HG02884 (cell line): ENCODE measurements around the gene PRKN.

Experiments
- ATAC-seq: cut with Tn5 transposase; IDR thresholded peaks from one replicate; pipeline ENCODE4 v1.9.1; 2021; ENCODE audit warnings: mild to moderate bottlenecking, moderate library complexity; ENCODE audit not compliant: unreplicated experiment

PRKN gene

DNA sequence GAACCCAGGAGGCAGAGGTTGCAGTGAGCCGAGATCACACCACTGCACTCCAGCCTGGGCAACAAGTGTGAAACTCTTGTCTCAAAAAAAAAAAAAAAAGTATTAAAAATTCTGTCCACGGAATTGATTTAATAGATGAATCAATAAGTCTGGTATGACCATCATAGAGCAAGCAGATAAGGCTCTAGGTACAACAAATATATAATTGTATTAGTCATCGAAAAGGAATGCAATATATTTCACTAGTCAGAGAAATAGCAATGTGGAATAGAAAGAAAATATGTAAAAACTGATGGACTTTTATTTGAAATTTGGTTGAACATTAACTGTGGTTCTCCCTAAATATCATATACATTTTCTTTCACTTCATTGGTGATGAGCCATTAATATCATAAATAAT, 976.9 kb downstream of the PRKN start:
- ATAC-seq = no peak

DNA sequence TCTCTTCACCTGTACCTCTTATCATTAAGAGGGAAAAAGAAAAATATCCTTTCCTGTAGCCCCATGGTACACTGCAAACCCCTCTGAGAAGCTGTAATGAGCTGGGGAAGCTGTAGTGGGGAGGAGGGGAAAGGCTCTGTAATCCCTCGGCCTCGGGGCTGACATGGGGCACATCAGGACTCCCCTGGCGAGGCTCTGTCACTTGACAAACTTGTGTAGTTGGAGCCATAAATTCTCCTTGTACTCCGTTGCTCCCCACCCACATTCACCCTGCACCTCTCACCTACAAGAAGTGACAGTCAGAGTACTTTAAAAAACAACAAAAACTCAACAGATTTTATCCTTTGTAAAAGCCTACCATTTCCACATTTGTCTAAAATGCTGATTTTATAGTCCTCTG, 978.0 kb downstream of the PRKN start:
- ATAC-seq = no peak

DNA sequence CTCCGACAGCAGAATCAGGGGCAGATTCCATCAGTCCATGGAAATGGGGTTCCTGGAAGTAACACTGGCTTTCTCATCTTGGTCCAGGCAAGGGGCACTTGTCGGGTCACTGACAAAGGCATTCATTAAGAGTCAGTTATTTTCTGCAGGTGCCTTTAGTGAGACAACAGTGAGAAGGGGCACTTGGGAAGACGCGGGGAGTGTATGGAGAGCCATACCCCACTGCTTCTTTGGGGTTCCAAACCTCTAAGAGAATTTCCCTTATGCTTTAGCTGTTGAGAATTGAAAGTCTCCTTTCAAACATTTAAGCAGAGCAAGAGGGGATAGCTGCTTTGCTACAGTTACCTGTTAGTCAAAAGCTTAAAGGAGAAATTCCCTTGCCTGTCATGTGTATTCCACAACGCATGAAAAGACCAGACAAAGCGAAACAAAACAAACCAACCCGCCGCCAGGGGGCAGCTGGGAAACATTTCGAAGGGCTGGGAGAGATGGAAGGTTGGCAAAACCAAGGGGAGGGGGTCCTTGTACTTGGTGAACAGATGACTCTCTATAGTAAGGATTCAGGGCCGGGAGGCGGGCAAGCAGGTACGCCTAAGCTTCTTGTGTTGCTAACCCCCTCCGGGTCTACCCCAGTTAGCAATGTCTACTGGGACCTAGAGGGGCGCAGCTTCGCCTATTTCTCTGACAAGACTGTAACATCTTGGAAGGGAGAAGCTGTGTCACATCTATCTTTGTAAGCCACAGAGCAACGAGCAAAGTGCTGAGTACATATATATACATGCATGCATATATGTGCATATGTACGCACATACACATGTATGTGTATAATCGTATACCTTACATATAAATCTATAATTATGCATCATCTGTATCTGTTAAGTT, 978.8 kb downstream of the PRKN start:
- no peak for ATAC-seq

DNA sequence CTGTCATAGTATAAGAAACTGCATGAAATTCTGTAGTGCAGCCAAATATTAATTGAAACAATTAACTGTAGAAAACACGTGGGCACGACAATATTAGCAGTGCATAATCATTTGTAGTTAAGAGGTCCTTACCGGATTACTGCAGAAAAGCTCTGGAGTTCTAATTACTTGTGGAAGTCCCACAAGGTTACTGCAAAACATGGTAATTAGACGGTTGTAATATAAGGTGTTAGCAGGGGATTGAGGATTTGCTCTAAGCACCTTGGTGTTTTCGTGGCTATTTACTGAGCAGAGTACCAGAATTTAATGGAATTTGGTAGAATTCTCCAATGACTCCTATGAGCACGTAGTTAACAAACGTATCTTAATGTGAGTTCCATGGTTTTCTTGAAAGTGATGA, 980.1 kb downstream of the PRKN start:
- ATAC-seq = no peak

DNA sequence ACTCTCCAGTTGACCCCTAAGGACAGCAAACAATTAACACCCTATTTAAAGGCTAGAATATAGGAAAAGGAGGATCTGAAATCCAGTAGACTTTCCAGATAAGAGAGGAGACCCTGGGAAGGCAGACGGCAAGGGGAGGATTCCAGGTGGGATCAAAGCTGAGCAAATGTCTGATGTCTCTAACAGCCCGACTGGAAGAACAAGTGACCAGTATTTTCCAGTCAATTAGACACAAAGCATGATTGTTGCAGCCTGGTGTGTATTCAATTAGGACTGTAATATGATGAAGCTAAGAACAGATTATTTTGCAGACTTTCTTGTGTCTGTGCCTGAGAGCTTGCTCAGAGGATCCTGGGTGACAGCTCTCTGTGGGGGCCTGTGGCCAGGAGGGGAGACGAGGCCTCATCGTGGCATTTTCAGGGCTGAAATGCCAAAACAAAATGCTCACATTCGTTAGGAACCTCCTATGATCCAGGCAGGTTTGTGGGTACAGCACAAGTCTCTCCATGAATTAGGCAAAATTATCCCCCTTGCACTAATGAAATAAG, 981.9 kb downstream of the PRKN start:
- ATAC-seq = no peak

DNA sequence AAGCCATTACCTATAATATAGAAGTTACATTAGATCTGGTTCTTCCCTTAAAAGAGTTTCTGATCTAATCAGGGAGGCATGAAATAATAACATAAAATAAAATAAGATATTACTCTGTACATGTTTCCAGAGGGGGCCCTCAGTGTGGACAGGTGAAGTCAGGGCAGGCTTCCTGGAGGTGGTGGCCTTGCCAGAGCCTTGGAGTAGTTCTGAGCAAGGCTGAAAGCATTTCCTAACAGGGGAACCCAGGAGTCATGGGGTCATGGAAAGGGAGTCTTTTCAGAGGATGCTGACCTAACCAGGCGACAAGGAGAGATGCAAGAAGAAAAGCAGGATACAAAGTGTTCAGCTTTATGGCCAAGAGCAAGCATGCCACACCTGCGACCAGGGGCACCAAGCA, 982.4 kb downstream of the PRKN start:
- no peak for ATAC-seq

DNA sequence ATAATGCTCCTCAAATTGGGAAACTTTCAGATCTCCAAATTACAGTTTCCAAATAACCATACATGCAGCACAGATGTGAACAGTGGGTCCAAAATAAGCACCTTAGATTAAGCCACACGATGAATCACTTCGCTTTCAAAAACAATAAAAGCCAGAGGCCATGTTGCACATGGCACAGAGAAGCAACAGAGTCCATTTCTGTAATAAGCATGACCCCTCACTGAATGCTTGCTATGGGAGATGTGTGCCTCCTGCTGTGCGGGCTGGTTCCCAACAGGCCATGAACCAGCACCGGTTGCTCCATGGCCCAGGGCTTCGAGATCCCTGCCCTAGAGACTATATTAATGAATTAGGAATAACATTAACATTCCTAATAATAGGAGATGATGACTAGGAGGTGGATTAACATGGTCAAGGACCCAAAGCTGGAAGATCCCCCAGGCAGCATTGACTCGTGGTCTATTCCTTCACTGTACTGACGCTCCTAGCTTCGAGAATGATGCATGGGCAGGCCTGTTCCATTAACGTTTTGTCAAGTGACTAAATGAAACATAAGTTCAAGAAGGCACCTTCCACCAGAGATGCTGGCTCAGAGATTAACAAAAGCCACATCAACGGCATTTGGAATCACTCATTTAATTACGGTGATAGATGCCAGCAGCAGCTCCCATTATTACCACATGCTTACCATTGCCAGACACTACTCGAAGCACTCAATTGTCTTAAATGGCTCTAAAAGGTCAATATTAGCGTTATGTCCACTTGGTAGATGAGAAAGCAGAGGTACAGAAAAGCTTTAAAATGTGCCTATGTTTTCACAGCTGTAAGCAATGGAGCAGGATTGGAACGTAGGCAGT, 983.1 kb downstream of the PRKN start:
- ATAC-seq = no peak

DNA sequence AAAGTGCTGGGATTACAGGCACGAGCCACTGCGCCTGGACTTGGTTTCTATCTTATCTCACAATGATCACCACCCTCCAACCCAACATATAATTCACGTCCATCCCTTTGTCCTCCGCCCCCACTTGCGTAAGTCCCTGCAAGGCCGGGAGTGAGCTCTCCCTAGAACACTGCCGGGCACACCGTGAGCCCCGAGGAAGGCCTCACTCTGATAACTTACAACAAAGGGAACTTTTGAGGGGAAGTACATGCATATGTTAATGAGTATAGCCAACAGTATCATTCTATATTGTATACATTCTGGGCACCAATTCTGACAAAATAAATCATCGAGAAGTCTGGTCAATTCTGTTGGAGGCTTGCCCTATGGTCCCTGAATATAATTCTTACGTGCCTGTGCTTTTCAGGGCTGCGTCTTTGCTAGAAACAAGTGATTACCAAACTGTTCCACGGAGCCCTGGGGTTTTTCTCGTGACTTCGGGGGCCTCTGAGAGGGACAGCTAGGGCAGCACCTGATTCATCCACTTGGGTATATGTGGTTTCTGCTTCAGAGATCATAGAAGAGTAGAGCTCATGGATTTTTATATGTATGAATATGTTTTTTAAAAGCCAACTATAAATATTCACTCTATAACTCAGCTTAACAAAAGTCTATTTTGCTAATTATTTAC, 983.9 kb downstream of the PRKN start:
- ATAC-seq = no peak

DNA sequence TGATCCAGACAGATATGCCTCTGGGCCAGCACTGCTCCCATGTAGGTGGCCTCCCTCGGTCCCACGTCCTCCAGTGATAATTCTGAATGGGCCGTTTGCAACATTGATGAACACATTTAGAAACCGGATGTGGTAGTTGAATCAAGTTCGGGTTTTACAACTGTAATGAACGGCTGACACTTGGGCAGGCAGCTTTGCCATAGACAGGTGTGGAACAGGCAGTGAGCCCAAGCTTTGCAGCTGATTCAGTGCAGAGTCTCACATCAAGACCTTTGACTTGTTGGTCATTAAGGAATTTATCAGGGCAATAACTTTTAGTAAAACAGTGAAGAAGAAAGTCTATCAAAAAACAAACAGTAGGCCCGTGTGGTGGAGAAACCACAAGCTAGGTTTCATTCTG, 987.1 kb downstream of the PRKN start:
- no peak for ATAC-seq

DNA sequence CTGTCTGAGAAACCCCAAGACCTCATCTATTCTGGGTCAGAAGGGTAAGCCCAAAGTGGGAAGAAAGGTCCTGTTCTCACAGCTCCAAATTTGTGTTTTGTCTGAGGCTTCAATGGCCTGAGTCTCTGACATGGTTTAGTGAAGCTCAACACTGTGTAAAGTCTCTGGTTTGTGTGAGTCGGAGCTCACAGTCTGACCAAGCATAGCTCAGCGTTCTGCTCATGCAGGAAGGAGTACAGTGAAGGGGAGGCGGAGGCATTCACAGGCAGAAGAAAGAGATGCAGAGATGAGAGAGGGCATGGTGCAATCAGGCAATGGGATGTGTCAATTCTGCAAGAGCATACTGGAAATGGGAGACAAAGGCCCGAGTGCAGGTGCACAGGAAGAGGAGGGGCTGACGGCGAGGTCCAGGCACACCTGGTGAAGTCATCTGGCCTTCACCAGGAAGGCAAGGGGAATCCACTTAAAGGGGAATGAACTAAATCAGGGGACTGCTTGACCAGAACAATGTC, 990.7 kb downstream of the PRKN start:
- no peak for ATAC-seq

DNA sequence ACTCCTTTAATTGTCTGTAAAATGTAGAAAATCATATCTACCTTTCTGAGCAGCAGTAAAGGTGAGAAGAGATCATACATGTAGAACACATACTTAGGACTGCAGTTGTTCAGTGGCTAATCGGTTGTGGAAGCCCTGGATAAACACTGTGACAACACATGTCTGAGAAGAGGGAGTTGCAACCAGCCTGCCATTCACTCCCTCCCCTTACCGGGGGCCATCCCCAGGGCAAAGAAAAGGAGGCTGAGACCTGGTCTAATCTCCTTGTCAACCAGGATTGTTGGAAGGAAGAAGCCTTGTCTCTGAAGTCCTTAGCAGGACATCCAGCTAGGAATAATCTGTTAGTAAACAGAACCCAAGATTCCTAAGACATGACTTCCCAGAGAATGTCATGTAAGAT, 991.2 kb downstream of the PRKN start:
- ATAC-seq = no peak

DNA sequence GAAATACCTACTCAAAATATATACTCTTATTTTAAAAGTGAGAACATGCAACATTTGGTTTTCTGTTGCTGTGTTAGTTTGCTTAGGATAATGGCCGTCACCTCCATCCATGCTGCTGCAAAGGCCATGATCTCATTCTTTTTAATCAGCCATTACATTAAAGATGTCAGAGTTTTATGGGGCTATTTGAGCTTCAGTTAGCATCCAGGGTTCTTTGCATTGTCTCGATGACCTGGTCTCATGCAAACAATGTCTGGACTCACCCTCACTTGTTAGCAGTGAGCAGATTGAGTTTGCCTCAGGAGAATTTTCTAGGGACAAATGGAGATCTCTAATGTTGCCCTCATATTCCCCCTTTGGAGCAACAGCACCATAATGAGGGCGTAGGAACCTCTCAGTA, 995.0 kb downstream of the PRKN start:
- no peak for ATAC-seq

DNA sequence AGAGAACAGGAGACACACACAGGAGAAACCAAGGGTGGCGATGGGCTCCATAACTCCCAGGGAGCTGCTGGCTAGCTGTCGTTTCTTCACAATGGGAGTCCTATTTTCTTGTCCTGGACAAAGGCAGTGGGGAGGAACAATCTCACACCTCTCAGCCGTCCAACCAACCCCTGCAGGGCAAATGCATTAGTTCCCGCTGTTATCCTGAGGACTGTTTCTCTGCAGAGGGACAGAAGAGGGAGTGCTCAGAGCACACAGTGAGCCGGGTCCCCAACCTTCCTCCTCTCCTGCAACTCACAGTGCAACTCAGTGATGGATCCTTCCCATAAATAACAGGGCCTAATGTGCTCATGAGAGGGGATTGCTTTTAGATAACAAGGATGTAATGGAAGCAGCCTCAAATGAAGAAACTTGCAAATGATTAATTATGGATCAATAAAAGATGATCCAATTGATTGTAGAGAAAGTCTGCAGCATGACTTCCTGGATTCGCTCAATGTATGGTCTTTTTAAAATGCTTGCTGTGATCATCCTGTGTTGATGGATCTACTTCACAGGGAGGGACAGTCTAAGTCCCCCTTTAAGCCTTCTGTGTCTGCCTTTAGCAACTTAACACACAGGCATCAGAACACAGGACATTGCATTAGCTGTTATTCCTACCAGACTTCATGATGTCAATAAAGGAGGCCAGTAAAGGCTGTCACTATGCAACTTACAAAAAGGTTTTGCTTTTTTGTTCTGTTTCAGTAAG, 1000.3 kb downstream of the PRKN start:
- ATAC-seq = no peak

DNA sequence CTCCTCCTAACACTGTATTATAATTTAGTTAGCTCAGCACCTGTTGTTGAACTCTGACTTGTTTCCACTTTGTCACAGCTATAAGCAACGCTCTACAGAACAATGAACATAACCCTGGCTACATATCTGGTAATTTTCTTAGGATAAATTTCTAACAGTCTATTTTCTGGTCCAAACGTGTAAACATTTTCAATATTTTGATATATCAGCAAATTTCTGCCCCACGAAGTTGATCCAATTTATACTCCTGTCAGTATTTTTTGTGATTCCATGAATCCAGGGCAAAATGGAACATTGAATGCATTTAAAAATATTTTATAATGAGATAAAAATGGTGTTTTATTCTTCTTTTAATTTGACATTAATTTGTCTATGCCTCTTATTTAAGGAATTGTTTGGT, 1005.2 kb downstream of the PRKN start:
- ATAC-seq = no peak

DNA sequence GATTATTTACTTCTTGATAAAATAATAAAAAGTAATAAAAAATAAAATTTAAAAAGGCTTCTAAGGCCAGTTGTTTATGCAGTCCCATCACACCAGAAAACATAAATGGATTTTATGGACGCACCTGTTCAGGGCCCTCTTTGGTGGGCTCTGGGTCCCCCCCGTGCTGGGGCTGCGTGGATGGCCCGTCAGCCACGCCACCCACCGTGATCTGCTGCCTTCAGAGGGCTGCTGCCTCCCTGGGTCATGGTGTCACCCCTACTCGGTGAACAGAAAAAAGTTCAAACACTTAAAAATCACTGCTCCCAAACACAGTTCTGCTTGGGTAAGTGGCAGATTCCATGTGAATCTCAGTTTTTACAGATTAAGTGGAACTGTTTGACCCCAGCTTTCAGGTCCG, 1006.1 kb downstream of the PRKN start:
- no peak for ATAC-seq

DNA sequence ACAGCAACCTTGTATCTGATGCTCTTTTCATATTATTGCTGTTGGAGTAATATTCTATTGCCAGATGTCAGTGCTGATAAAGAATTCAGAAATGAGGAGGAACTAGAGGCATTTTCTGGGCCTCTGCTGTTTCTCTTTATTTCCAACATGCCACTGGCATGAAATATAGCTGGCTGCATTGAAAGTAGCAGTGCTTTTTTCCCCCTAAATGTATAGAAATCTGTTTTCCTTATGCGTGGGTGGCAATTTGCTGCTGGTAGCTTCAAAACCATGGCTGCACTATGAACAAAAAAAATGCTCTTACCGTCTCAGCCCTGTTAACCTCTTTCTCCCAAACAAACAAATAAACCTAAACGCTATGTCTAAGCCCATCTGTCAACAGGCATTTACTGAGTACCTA, 1011.4 kb downstream of the PRKN start:
- no peak for ATAC-seq

DNA sequence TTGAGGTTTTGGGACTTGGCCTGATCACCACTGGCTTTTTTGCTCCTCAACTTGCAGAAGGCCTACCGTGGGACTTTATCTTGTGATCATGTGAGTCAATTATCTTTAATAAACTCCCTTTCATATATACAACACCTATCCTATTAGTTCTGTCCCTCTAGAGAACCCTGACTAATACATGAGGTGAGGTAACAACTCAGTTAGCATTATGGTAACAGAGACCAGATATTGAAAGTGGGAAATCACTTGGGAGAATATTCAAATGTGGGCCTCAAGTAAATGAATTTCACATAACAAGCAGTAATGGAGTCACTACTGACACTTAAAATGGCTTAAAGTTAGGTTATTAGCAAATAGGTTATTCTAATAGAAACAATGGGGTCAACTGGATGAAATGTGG, 1015.6 kb downstream of the PRKN start:
- ATAC-seq = no peak

DNA sequence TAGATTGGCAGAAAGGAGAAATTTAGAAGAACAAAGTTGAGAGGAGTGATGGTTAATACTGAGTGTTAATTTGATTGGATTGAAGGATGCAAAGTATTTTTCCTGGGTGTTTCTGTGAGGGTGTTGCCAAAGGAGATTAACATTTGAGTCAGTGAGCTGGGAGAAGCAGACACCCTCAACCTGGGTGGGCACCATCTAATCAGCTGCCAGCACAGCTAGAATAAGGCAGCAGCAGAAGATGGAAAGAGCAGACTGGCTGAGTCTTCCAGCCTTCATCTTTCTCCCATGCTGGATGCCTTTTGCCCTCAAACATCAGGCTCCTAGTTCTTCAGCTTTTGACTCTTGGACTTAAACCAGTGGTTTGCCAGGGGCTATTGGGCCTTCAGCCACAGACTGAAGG, 1016.1 kb downstream of the PRKN start:
- ATAC-seq = no peak

DNA sequence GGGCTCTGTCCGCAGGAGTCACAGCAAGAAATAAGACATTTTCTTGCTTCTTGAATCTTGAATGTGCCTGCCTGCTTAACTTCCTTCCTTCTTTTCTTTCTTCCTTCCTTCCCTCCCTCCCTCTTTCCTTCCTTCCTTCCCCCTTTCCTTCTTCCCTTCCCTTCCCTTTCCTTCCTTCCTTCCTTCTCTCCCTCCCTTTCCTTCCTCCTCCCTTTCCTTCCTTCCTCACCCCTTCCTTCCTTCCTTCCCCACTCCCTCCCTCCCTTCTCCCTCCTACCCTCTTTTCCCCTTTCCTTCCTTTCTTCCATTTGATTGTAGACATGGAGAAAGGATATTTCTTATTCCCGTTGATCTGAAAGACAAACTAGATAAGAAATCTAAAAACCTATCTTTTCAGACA, 1016.9 kb downstream of the PRKN start:
- no peak for ATAC-seq

DNA sequence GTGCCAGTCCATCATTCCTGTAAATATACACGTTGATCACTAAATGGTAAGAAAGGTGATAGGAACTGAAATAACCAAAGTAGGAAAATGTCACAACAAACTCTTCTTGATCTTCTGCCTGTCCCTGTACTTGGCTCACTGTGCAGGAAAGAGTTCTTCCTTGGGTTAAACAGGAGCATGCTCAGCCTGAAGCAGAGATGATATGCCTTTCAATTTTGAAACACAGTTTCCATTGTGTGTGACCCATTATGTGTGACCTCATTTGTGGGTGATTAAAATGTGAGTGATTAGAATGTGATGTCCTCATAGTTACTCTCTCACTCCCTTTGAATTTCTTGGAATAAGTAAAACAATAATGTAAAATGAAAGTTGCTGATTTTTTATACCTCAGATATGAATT, 1026.5 kb downstream of the PRKN start:
- ATAC-seq = no peak
